Measurements from ENCODE around the gene SPAG4.

The SPAG4 gene, protein sequence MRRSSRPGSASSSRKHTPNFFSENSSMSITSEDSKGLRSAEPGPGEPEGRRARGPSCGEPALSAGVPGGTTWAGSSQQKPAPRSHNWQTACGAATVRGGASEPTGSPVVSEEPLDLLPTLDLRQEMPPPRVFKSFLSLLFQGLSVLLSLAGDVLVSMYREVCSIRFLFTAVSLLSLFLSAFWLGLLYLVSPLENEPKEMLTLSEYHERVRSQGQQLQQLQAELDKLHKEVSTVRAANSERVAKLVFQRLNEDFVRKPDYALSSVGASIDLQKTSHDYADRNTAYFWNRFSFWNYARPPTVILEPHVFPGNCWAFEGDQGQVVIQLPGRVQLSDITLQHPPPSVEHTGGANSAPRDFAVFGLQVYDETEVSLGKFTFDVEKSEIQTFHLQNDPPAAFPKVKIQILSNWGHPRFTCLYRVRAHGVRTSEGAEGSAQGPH

DNA sequence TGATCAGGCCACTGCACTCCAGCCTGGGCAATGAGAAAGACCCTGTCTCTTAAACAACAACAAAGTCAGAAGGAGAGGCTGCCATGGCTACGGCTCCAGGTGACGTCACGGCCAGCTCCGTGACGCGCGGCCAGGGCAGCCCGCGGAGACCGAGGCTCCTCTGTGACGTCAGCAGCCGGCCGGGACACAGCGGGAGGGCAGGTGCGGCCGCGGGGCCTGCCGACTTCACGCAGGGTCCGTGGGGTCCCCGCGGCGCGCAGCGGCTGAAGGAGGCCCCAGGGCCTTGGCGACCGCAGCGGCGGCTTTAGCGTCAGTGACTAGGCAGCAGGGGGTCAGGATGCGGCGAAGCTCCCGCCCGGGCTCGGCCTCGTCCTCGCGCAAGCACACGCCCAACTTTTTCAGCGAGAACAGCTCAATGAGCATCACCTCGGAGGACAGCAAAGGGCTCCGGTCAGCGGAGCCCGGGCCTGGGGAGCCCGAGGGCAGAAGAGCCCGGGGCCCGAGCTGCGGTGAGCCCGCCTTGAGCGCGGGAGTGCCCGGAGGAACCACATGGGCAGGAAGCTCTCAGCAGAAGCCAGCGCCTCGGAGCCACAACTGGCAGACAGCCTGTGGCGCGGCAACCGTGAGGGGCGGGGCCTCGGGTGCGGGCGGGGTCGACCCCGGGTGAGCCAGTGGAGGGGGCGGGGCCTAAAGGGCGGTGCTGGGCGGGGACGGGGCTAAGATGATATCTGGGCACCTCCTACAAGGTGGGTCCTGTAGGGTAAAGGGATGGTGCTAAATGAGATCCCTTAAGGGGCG, at the start of gene SPAG4:
SPAG4 (plus strand) TSS at position 163 of the 798 bp plus-strand sequence; CDS start at position 338, 175 bp downstream.
- DNase-seq: peak; percentile 100

DNA sequence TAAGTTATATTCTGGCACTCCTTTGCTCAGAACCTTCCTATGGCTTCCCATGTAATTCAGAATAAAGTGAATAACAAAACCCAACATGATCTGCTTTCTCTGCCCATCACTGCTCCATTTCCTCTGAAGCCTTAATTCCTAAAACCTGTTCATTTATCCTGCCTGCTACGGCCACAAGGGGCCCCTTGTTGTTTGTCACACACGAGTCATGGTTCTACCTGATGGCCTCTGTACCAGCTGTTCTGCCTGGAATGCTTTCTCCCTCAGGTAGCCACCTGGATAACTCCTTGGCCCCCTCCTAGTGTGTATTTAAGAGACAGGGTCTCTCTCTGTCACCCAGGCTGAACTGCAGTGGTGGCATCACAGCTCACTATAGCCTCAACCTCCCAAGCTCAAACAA, 47.0 kb upstream of the SPAG4 start:
- no peak for DNase-seq

DNA sequence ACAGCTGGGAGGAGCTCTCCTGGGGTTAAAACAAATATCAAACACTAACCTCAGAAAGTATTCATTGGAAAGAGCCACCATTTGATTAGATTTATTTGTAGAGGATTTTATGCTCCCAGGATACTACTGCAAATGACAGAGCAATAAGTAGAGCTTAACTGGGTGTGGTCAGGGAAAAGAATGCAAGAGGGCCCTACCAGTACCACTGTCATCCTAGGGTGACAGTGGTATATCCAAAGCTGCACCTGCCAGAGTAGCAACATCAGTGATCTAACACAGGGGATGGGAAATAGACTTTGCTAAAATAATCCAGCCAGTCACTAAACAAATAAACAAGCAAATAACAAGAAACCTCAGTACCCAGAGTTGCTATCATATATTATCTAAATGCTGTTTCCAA, 44.1 kb upstream of the SPAG4 start:
- DNase-seq: no peak

DNA sequence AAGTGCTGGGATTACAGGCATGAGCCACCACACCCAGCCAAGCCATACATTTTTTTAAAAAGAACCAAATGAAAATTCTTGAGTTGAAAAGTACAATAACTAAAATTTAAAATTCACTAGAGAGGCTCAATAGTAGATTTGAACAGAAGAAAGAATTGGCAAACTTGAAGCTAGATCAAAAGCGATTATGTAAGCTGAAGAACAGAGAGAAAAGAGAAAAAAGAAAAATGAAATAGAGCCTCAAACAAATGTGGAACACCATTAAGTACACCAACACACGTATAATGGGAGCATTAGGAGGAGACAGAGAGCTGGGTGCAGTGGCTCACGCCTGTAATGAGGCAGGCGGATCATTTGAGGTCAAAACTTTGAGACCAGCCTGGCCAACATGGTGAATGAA, 42.8 kb upstream of the SPAG4 start:
- no peak for DNase-seq

DNA sequence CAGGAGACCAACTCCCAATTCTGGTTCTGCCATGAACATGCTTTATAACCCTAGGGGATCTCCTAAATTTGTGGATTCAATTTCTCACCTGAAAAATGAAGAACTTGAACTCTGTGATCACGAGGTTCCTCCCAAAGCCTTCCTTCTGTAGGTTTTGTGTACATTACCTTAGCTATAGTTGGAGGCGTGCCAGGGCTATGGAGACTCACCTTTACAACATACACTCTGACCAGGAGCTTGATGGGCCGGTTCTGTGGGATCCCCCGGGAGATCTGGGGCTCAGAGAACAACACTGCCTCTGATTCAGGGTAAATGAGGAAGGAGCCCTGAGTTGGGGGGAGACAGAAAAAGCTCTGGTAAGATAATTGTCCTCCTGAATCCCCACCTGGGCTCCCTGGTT, 39.7 kb upstream of the SPAG4 start:
- DNase-seq: no peak

DNA sequence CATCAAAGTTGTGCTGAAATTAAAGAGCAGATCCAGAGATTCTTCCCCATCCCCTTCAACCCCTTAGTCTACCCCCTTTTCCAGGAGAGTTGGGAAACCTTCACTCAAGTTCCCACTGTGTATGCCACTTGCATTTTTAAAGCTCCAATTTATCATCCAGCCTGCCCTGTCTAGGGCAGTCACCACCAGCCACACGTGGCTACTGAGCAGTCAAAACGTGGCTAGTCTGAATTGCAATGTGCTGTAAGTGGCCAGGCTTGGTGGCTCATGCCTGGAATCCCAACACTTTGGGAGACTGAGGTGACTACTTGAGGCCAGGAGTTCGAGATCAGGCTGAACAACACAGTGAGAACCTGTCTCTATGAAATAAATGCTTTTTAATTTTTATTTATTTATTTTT, 38.8 kb upstream of the SPAG4 start:
- no peak for DNase-seq

DNA sequence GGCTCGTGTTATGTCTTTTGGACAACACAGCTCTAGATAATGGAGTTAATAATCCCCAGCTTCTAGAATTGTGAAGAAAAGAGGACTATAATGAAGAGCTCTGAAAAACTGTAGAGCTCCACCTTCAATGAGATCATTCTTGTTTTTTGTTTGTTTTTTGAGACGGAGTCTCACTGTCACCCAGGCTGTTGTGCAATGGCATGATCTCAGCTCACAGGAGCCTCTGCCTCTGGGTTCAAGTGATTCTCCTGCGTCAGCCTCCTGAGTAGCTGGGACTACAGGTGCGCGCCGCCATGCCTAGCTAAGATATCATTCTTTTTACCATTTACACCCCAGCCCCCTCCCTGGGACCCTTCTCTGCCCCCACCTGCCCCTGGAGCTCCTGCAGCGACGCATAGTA, 37.2 kb upstream of the SPAG4 start:
- DNase-seq: no peak

DNA sequence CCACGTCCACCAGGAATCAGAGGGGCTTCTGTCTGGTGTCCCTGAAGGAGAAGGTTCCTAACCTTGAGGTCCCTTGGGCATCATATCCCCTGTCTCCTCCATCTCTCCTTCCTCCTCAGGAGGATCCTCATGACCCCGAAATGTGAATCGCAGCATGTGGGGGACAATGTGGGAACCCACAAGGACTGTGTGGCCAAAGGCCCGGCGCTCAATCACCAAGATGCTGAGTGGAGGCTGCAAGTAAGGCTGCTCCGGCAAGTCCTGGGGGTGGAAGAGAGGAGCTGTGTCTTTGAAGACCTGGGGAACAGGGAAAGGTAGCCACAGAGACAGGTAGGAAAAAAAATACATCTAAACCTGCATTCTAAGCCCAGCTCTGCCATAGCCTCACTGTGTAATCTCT, 36.4 kb upstream of the SPAG4 start:
- no peak for DNase-seq

DNA sequence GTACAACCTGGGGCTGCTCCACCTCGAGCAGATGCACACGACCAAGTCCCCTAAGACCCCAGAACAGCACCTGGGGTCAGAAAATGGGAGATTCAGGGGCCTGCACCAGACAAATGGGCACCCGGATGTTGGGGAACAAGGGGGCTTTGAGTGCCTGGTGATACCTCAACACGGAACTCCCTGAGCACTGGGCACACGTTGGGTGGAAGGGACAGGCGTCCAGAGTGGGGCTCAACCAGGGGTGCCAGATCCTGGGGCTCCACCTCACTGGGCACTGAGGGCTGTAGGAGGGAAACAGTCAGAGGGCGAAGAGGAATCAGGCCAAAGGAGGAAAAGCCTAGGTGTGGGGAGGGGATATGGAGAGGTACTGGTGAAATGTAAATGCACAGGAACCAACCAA, 33.5 kb upstream of the SPAG4 start:
- DNase-seq: no peak

DNA sequence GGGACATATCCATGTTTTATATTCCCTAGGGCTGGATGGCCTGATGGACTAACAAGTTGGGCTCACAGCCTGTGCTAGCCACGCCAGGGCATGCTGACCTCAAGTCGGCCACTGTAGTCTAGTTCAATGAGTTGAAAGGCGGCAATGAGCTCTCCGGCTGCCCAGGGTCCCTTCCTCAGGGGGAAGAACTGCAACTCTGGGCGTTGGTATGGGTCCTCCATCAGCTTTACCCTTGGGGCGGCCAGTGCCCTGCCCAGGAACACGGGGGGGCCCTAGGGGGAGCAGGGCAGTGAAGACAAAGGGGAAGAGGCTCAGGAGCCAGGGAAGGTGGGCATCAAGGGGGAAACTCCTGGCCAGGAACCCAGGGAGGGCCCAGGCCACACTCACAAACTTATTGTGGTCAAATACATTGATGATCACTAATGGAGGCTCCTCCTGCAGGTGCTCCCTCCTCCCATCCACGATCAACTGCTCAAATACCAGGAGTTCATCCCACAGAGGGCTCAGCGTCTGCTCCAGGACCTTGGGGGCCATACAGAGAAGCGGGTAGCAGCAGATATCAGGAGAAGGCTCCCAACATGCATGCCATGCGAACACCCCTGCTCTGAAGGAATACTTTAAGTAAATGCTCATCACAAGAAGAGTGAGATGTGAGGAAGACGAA, 32.8 kb upstream of the SPAG4 start:
- no peak for DNase-seq

DNA sequence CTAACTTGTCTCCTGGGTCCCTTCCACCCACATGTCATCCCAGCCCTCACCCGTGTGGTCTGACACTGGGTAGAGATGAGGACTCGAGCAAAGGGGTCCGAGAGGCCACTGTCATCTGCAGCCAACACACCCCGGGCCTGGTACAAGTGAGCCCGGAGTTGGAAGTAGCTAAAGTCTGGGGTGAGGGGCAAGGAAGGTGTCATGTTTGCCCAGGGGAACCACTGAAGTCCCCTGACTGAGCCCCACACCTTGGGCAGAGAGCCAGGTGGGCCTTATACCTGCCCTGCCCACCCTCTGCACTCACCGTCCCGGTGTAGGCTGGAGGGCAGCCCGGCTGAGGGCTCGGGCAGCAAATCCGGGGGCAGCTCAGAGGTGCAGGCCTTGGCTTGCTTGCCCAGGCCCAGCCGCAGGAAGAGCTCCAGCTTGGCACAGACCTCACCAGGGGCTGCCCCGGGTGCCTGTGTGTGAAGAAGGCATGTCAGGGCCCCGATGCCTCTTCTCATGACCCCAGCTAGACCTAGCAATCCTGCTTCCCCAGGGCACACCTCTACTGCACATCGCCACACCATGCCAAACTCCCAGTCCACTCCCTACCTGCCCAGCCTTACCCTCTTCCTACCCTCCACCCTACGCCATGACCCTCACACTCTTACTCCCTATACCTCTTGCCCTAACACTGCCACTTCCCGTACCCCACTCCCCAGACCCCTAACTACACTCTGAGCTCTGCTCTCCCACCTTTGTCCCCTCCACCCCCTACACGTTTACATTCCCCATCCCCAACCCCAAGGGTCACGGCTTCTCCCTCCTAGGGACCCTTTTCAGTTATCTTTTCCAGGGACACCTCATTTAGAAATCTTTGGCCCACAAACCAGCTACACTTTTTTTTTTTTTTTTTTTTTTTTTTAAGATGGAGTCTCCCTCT, 31.7 kb upstream of the SPAG4 start:
- DNase-seq: no peak

DNA sequence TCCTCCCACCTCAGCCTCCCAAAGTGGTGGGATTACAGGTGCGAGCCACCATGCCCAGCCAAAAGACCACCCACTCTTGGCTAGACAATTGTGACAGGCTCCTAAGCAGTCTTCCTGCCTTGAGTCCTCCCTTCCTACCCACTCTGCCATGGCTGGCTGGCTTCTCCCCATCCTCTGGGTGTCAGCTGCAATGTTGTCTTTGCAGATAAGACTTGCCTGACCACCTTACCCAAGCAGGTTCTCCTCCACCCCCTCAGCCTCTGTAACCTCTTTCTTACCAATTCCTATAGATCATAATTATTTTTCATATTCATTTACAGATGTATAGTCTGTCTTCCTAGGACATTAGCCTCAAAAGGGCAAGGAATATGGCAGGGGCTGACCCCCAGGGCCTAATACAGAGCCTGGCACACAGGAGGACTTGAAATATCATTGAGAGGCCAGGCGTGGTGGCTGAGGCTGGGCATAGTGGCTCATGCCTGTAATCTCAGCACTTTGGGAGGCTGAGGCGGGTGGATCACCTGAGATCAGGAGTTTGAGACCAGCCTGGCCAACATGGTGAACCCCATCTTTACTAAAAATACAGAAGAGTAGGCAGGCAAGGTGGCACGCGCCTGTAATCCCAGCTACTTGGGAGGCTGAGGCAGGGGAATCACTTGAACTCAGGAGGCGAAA, 28.7 kb upstream of the SPAG4 start:
- no peak for DNase-seq

DNA sequence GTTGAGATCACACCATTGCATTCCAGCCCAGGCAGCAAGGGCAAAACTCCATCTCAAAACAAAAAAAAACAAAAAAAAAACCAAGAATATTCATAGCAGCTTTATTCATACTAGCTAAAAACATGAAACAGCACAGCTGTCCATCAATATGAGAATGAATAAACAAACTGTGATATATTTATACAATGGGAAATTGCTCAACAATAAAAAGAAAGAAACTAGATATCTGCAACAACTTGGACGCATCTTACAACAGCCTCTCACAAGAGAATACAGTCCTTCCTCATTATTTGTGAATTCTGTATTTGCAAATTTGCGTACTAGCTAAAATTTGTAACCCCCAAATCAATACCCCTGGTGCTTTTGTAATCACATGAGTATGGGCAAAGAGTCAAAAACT, 28.2 kb upstream of the SPAG4 start:
- no peak for DNase-seq

DNA sequence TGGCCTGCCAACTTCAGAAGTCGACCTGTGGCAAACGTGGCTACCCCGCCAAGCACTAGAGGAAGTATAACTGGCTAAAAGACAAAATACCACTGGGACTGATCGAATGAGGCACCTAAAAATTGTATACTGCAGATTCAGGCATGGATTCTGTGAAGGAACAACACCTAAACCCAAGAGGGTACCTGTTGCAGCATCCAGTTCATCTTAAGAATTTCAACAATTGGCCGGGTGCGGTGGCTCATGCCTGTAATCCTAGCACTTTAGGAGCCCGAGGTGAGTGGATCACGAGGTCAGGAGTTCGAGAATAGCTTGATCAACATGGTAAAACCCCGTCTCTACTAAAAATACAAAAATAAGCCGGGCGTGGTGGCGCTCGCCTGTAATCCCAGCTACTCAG, 27.2 kb upstream of the SPAG4 start:
- no peak for DNase-seq

DNA sequence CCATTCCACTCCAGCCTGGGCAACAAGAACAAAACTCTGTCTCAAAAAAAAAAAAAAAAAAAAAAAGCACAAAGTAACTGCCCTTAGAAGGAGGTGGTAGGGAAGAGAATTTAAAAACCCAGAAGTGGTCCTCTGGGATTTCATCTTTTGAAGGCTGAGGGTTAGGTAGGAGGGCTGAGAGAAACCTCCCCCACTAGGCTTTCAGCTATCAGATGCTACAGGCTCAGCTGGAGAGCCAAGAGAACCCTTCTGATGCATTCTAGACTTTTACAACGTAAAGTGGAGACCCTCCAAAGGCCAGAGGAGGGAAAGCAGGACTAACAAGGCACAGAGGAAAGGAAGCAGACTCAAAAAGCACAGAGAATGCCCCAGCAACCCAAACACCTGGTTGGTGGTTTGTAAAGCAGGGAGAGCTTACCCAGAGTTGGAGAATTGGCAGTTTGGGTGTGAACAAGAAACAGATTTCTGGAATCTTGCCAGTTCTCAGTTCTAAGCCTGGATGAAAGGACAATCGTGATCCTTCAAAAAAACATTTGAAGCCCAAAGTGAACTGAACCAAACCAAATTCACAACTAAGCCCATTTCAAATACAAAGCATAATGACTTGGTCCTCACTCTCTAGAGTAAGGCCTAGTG, 23.2 kb upstream of the SPAG4 start:
- DNase-seq: no peak

DNA sequence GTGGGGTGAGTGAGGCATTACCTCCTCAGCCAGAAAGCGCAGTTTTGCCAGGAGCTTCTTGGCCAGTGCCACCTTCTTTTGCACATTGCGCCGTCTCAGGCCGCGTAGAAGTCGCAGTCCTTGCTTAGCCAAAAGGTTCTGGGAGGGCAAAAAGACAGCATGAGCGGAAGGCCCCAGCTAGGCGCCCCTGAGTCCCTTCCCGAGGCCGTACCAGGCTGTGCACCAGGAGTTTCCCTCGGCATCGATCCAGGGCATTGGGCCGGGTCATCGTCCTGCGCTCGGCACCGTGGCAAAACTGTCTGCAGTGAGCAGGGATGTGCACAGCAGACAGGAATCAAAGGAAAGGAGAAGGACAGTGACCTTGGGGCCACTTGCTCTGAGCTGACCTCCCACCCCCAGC, 20.2 kb upstream of the SPAG4 start:
- DNase-seq: no peak

DNA sequence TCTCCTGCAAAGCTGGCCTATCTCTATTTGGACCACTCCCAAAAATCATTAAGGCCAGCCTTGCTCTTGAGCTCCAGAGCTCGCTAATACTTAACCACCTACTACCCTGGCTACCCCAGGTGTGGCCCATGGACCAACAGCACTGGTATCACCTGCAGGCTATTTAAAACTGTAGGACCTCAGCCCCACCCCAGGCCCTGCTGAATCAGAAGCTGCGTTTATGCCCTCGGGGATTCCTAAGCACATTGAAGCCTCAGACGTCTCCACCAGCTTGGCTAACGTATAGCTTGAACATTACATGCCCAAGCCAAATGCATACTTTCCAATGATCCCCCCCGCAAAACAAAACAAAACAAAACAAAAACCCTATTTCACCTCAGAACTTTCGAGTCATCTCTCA, 19.7 kb upstream of the SPAG4 start:
- DNase-seq: no peak

DNA sequence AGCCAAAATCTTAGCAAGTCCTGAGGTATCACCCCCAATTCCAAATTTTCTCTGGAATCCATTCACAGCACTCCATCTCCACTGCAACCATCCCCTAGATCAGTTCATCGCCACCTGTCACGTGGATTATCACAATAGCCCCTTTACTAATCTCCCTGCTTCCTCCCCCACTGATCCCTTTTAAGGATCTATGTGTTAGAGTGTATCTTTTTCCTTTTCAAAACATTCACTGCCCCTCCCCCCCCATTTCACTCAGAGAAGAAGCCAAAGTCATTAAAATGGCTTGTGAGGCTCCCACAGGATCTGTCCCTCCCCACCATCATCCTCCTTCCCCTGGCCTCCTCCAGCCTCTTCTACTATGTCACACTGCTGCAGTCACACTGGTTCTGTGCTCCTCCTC, 18.4 kb upstream of the SPAG4 start:
- DNase-seq: no peak

DNA sequence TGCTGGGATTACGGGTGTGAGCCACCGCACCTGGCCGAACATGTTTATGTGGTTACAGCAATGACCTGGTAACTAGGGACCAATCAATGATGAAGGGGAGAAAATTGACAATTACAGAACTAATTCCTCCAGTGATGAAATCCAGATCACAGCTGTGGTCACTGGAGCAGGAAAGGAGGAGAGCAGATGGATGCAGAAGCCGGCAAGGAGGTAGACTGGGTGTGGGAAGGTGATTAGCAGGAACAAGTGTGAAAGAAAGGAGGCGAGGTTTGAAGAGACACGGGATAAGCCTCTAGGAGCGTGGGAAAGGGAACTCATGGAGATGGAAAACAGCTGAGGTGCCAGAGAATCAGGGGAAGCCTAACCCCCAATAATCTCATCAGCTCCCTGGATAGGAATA, 17.2 kb upstream of the SPAG4 start:
- no peak for DNase-seq

DNA sequence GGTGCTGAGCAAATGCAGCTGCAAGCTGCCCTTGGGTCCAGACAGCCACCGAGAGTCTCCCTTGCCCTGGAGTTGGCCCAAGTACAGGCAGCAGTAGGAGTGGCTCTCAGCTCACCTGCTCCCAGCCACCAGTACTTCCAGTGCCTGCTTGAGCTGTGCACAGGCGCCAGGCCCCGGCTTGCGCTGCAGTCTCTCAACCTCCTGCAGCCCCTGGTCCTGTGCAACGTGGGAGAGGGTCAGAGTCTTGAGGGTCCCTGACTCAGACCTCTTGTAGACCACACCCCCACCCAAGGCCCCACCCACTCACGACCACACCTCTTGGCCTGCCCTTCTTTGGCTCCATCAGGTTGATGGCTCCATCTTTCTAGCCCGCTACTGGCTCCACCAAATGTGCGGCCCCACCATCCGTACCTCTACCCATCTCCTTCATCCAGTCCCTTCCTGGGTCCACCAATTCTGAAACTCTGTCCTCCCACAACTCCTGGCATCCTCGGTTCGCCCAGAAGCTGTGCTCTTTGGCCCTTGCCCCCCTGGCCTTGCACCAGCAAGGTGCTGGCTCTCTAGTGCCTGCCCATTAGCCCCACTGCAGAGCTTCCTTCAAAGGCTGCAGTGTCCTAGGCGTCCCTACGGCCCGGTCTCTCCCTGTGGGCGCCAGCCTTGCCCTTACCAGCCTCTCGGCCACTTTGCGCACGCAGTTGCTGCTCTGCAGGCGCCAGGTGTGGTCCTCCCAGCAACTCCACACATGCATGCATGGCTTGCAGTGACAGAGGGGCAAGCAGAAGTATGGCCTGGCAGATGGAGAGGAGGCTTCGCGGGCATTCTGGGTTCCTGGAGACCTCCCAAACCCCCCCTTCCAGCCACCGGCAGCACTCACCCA, 16.5 kb upstream of the SPAG4 start:
- DNase-seq: no peak

DNA sequence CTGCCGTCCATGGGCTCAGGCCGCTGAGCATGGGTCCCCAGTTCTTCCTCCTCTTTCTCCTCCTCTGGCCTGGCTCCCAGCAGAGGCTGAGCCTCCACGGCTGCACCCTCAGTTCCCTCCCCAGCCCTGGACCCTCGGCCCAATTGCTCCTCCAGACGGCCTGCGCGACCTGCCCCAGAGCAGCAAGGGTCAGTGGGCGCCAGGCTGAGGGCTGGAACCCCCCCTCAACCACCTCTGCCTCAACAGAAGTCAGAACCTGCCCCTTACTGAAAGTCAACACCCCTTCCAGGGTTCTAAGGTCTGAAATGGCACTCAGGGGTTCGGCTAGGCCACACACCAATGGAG, 15.9 kb upstream of the SPAG4 start:
- DNase-seq: no peak

All from stimulated activated CD4-positive, alpha-beta T cell treated with anti-CD3 and anti-CD28 coated beads, Interleukin-2, amount 100 ng/mL, for 48 hours (primary cell).